HepG2 (cell line): ENCODE measurements around the gene INAFM2.

Experiments used
- THAP7 ChIP-seq: sonication (generic); formaldehyde crosslinking; IDR thresholded peaks from 2 replicates; pipeline ENCODE4 v1.8.1; 2023; ENCODE audit warnings: mild to moderate bottlenecking, missing genetic modification reagents
- ZBTB8A ChIP-seq: sonication (generic); formaldehyde crosslinking; IDR thresholded peaks from 2 replicates; pipeline ENCODE4 v1.4.0; 2020; ENCODE audit warnings: mild to moderate bottlenecking, low read depth, missing genetic modification reagents, borderline replicate concordance
- ZNF142 ChIP-seq: sonication (generic); formaldehyde crosslinking; IDR thresholded peaks from 2 replicates; pipeline ENCODE4 v1.4.0; 2020; ENCODE audit warnings: missing genetic modification reagents
- ZNF317 ChIP-seq: sonication (generic); formaldehyde crosslinking; IDR thresholded peaks from 2 replicates; pipeline ENCODE4 v1.5.0; 2020; ENCODE audit warnings: mild to moderate bottlenecking, missing genetic modification reagents

- TF ChIP-seq ZNF142 (CRISPR knock-in tag): no peak
- no peak for TF ChIP-seq THAP7 (CRISPR knock-in tag)
- TF ChIP-seq ZNF317 (CRISPR knock-in tag): no peak
- TF ChIP-seq ZBTB8A (CRISPR knock-in tag): no peak
These were observed 6.3 kb downstream of the INAFM2 start for GRCh38 chr15:40329804-40330203.
